ENCODE results near the gene PDE6G.
A peak's percentile ranks its signal among the peaks of the same experiment; 100 is the strongest.

Gene PDE6G

GRCh38 chr17:81656118-81656743 is at the start of gene PDE6G:
Gene PDE6G (minus strand): TSS chr17:81656542. CDS start chr17:81653305, 3,237 bp downstream.
- no peak for DNase-seq

GRCh38 chr17:81705518-81706231 is 49.3 kb upstream of the PDE6G start:
- DNase-seq, result no peak

GRCh38 chr17:81703747-81704654 is 47.7 kb upstream of the PDE6G start:
- DNase-seq, result peak; percentile 25

- peak; percentile 90 for DNase-seq
These were observed 46.8 kb upstream of the PDE6G start, which contains the start of gene MRPL12 for GRCh38 chr17:81702934-81703746. Gene MRPL12 (plus strand): TSS chr17:81703367. CDS start chr17:81703502, 135 bp downstream.

- DNase-seq, result no peak
These were observed 45.1 kb upstream of the PDE6G start for GRCh38 chr17:81701288-81702071.

- DNase-seq, result no peak
These were observed 44.3 kb upstream of the PDE6G start for GRCh38 chr17:81700353-81701287.

GRCh38 chr17:81697261-81698044 is 41.1 kb upstream of the PDE6G start:
- DNase-seq, result no peak

- no peak for DNase-seq
These were observed 40.0 kb upstream of the PDE6G start for GRCh38 chr17:81696218-81696941.

GRCh38 chr17:81695801-81696200 is 39.5 kb upstream of the PDE6G start:
- DNase-seq, result no peak

GRCh38 chr17:81695211-81695610 is 38.9 kb upstream of the PDE6G start:
- DNase-seq, result no peak

GRCh38 chr17:81694810-81695209 is 38.5 kb upstream of the PDE6G start:
- DNase-seq, result no peak

GRCh38 chr17:81693509-81694210 is 37.3 kb upstream of the PDE6G start:
- DNase-seq, result no peak

- DNase-seq, result no peak
These were observed 35.3 kb upstream of the PDE6G start for GRCh38 chr17:81691608-81692007.

GRCh38 chr17:81691196-81691595 is 34.9 kb upstream of the PDE6G start:
- no peak for DNase-seq

GRCh38 chr17:81690549-81690948 is 34.2 kb upstream of the PDE6G start:
- no peak for DNase-seq

GRCh38 chr17:81690066-81690465 is 33.7 kb upstream of the PDE6G start:
- no peak for DNase-seq

- DNase-seq, result no peak
These were observed 32.3 kb upstream of the PDE6G start for GRCh38 chr17:81688616-81689015.

Measured in CD4-positive, alpha-beta T cell treated with Interleukin-17A for 1 hour (primary cell).